Gastroesophageal sphincter (tissue), 4 donors: Measurements from ENCODE around the gene PDE1A. TPM values are rescaled to one million over a fixed set of nuclear protein-coding genes. Genes with fewer than 3 reads are reported as not detected.

Experiments
- ATAC-seq: fragments of 150-250 bp; one replicate; pipeline ENCODE4 v1.9.1; 2016; ENCODE audit warnings: mild to moderate bottlenecking, moderate library complexity
- H3K27ac ChIP-seq, 4 donors: fragments of 200-600 bp; sonication (generic) in 3 of 4; 1 replicate in 3 of 4; 2 replicates in 1 of 4; pipeline ENCODE4 v1.5.1; 2016 to 2019
- H3K27me3 ChIP-seq: fragments of 200-600 bp; sonication (generic); one replicate; pipeline ENCODE4 v1.5.1; 2019
- H3K36me3 ChIP-seq, 2 donors: fragments of 200-600 bp; sonication (generic); one replicate each; pipeline ENCODE4 v1.5.1; 2019; ENCODE audit warnings: control low read depth in 1 of 2
- H3K4me1 ChIP-seq, 3 donors: fragments of 200-600 bp; sonication (generic); 1 replicate in 2 of 3; 2 replicates in 1 of 3; pipeline ENCODE4 v1.5.1; 2016 to 2019; ENCODE audit warnings: control low read depth in 2 of 3
- H3K4me3 ChIP-seq, 2 donors: fragments of 200-600 bp; sonication (generic); one replicate each; pipeline ENCODE4 v1.5.1; 2019; ENCODE audit warnings: mild to moderate bottlenecking in 1 of 2, moderate library complexity in 1 of 2
- H3K9me3 ChIP-seq, 3 donors: fragments of 200-600 bp; sonication (generic); one replicate each; pipeline ENCODE4 v1.5.1; 2017 to 2019; ENCODE audit warnings: control low read depth in 2 of 3
- EP300 ChIP-seq: sonication (generic); formaldehyde crosslinking; IDR thresholded peaks from one replicate; pipeline ENCODE4 v1.6.1; 2017; ENCODE audit warnings: antibody characterized with exemption, mild to moderate bottlenecking
- POLR2A ChIP-seq, 2 donors: fragments of 450-650 bp; IDR thresholded peaks; one replicate each; pipeline ENCODE4 v1.6.1; 2017; ENCODE audit warnings: antibody characterized with exemption in 2 of 2, mild to moderate bottlenecking in 2 of 2, moderate library complexity in 1 of 2
- POLR2AphosphoS5 ChIP-seq: sonication (generic); formaldehyde crosslinking; IDR thresholded peaks from one replicate; pipeline ENCODE4 v1.6.1; 2017; ENCODE audit warnings: antibody characterized with exemption
- WGBS, 2 donors: methylation state at CpG; one replicate each; pipeline ENCODE4 v1.1.5; 2018; ENCODE audit warnings: low coverage in 1 of 2; 5-methylcytosine and 5-hydroxymethylcytosine counted together
- total RNA-seq, 4 donors: library from RNA; depleted of rRNA; stranded (reverse); fragments of >200 nt; gene quantifications; one replicate each; pipeline ENCODE4 v1.1.0, GENCODE V29; 2016
- TF ChIP-seq, protein P1 (sequence below), 4 experiments: fragments of 200-600 bp in 2 of 4; fragments of 450-650 bp in 2 of 4; sonication (generic) in 1 of 4; IDR thresholded peaks; one replicate each; pipeline ENCODE4 v1.5.1; 2017 to 2019; ENCODE audit warnings: antibody characterized with exemption in 4 of 4, mild to moderate bottlenecking in 2 of 4, moderate library complexity in 2 of 4

Gene PDE1A
- total RNA-seq, 4 donors from 2014 or later, result 7.2 to 17.2 (median 11.8) TPM

DNA sequence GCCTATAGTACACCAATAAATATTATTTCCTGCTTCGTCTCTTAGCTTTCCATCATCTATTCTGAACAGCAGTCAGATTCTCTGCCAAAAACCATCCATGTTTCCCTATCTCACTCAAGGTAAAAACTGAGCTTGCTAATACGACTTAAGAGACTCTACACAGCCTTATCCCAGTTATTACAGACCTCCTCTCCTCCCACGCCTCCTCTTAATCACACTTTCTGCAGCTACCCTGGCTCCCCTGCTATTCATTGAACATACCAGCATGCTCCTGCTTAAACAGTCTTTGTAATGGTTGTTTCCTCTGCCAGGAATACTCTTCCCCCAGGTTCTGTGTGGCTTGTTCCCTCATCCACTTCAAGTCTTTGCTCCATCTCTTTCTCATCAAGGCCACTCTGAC is 81.5 kb downstream of the PDE1A start:
- H3K4me3 ChIP-seq, result no peak overlapping the region
- TF ChIP-seq, protein P1, sequence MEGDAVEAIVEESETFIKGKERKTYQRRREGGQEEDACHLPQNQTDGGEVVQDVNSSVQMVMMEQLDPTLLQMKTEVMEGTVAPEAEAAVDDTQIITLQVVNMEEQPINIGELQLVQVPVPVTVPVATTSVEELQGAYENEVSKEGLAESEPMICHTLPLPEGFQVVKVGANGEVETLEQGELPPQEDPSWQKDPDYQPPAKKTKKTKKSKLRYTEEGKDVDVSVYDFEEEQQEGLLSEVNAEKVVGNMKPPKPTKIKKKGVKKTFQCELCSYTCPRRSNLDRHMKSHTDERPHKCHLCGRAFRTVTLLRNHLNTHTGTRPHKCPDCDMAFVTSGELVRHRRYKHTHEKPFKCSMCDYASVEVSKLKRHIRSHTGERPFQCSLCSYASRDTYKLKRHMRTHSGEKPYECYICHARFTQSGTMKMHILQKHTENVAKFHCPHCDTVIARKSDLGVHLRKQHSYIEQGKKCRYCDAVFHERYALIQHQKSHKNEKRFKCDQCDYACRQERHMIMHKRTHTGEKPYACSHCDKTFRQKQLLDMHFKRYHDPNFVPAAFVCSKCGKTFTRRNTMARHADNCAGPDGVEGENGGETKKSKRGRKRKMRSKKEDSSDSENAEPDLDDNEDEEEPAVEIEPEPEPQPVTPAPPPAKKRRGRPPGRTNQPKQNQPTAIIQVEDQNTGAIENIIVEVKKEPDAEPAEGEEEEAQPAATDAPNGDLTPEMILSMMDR (IDR thresholded peaks at IDR 0.05), result no peak
- TF ChIP-seq POLR2AphosphoS5 (no peak), POLR2A (IDR thresholded peaks at IDR 0.05) (no peak), EP300 (no peak)
- no peaks in the 10 kb centered on the region for H3K36me3 ChIP-seq
- no peak overlapping the region for H3K27ac ChIP-seq
- ATAC-seq, result no peak
- no peaks in the 10 kb centered on the region for H3K27me3 ChIP-seq
- no peaks in the 10 kb centered on the region for H3K9me3 ChIP-seq
- 97 to 100% methylated on average over 2 to 3 of the region's 3 CpGs for WGBS, 2 donors
- no peaks in the 10 kb centered on the region for H3K4me1 ChIP-seq

DNA sequence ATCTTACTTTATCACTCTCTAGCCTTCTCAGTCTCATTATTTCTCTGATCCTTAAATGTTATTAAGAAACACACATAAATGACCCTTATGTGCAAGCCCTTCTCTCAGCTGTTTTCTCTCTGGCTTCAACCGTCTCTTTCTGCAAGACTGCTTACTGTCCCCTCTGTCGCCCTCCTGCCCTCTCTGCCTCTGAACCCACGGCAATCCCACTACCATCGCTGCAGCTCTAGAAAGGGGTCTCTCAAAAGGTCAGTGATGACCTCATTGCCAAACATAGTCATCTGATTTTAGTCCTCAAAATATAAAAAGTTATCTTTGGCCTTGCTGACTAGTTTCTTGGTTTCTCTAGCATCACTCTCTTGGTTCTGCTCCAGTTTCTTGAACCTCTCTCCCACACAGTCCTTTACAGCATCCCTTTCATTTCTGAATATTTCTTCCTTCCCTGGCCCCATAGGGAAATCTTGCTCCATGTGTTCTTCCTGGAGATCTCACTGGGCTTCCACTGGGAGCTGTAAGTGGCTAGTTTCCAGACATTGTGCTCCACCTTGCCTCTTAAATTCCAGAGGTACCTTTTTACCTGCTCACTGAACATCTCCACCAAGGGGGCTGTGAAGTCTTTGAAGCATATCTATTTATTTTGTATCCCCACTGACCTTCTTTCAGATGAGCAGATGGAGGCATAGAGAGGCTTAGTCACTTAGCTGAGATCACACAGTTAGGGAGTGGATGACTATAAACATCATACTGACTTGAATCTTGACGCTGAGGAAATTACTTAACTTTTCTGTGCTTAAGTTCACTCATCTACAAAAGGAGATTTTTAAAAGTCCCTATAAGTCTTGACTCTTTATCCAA is 96.2 kb downstream of the PDE1A start:
- Histone ChIP-seq H3K27me3 (no peaks in the 10 kb centered on the region), H3K36me3 (no peaks in the 10 kb centered on the region), H3K4me3 (no peak overlapping the region), H3K4me1 (no peaks in the 10 kb centered on the region), H3K27ac (no peak overlapping the region), H3K9me3 (peaks cover 0 to 6% (median 0%) of the 10 kb centered on the region in 3 donors)
- no peak for ATAC-seq
- WGBS, 2 donors, result 60 to 86% methylated on average over 4 to 5 of the region's 5 CpGs
- TF ChIP-seq, protein P1 (IDR thresholded peaks at IDR 0.05), result no peak
- TF ChIP-seq POLR2A (IDR thresholded peaks at IDR 0.05), result no peak
- no peak for TF ChIP-seq EP300
- no peak for TF ChIP-seq POLR2AphosphoS5

DNA sequence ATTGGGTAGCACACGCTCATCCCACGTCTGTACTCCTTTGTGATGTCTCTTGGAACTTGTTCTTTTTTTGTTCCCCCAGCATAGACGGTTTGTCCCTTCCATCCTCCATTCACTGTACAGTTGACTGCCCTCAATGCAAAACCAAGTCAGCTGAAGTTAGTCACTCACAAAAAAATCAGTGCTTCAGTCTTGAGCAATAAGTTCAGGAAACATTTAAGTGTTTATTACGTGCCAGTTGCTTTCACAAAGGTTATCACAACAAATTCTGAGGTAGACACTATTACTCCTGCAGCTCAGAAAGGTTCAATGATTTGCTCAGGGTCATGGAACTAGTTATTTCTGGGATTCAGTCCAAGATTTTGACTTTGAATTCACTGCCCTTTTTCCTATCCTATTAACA is 102.2 kb downstream of the PDE1A start:
- Histone ChIP-seq H3K27ac (no peak overlapping the region), H3K4me1 (no peaks in the 10 kb centered on the region), H3K27me3 (no peaks in the 10 kb centered on the region), H3K36me3 (no peaks in the 10 kb centered on the region), H3K4me3 (no peak overlapping the region), H3K9me3 (no peaks in the 10 kb centered on the region)
- WGBS, 2 donors, result 90 to 98% methylated on average over 4 of the region's 4 CpGs
- TF ChIP-seq, protein P1 (IDR thresholded peaks at IDR 0.05), result no peak
- TF ChIP-seq EP300, result no peak
- no peak for TF ChIP-seq POLR2AphosphoS5
- TF ChIP-seq POLR2A (IDR thresholded peaks at IDR 0.05), result no peak
- no peak for ATAC-seq

DNA sequence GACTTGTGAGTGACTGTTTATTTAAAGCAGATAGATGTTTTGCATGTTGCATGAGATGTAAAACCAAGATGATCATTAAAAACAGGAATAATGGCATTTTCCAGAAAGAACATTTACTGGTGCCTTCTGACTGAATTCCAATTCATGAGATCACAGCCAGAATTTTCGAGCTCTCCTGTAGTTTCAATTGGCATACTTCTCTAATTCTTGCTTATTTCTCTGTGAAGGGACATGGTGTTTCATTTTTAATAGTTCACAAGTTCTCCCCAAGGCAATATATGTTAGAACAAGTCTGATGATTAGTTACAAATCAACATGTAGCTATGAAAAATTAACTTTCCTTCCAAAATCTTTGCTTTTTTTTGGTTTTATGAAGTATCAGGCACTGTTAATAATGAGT is 105.7 kb downstream of the PDE1A start:
- no peak overlapping the region for H3K27ac ChIP-seq
- no peak for ATAC-seq
- no peaks in the 10 kb centered on the region for H3K36me3 ChIP-seq
- H3K9me3 ChIP-seq, result no peaks in the 10 kb centered on the region
- TF ChIP-seq, protein P1 (IDR thresholded peaks at IDR 0.05), result no peak
- no peak for TF ChIP-seq POLR2AphosphoS5
- TF ChIP-seq POLR2A (IDR thresholded peaks at IDR 0.05), result no peak
- TF ChIP-seq EP300, result no peak
- H3K4me3 ChIP-seq, result no peak overlapping the region
- WGBS, 2 donors, result 39 to 67% methylated on average over 1 of the region's 1 CpG
- no peaks in the 10 kb centered on the region for H3K4me1 ChIP-seq
- no peaks in the 10 kb centered on the region for H3K27me3 ChIP-seq
